Fibroblast of lung (primary cell): ENCODE data around the gene SDCBP2. TPM values are rescaled to one million over a fixed set of nuclear protein-coding genes. Genes with fewer than 3 reads are reported as not detected.

Experiments
- DNase-seq, 2 donors: peaks; one replicate each; pipeline versions ENCODE4 v3.0.0 to v3.0.0-alpha.2; 2010; ENCODE audit warnings: low read depth in 2 of 2
- H2AFZ ChIP-seq: 2 replicates; pipeline ENCODE4 v1.5.1; 2012; ENCODE audit warnings: low read length, control low read depth, inconsistent platforms
- H3K27ac ChIP-seq: 2 replicates; pipeline ENCODE4 v1.5.1; 2011; ENCODE audit warnings: low read length, control low read depth; ENCODE audit not compliant: insufficient read depth
- H3K27me3 ChIP-seq: 2 replicates; pipeline ENCODE4 v1.5.1; 2011; ENCODE audit warnings: mild to moderate bottlenecking, low read length; ENCODE audit not compliant: control insufficient read depth, insufficient read depth
- H3K36me3 ChIP-seq: 2 replicates; pipeline ENCODE4 v1.5.1; 2011; ENCODE audit warnings: low read length; ENCODE audit not compliant: control insufficient read depth, insufficient read depth
- H3K4me1 ChIP-seq: 2 replicates; pipeline ENCODE4 v1.5.1; 2011; ENCODE audit warnings: low read length; ENCODE audit not compliant: control insufficient read depth, insufficient read depth; ENCODE audit errors: extremely low read depth
- H3K4me2 ChIP-seq: 2 replicates; pipeline ENCODE4 v1.5.1; 2011; ENCODE audit warnings: low read length, control low read depth; ENCODE audit not compliant: insufficient read depth; ENCODE audit errors: extremely low read depth
- H3K4me3 ChIP-seq, 4 experiments: fragments of 200-600 bp in 1 of 4; sonication (generic) in 1 of 4; replicated peaks in 1 of 4; 2 replicates each; pipeline ENCODE4 v1.5.1; 2011 to 2016; ENCODE audit warnings: low read length in 4 of 4, low read depth in 3 of 4, mild to moderate bottlenecking in 3 of 4, control low read depth in 2 of 4, inconsistent platforms in 1 of 4, mixed read lengths in 1 of 4; ENCODE audit not compliant: insufficient read depth in 1 of 4; ENCODE audit errors: control extremely low read depth in 1 of 4
- H3K79me2 ChIP-seq: 2 replicates; pipeline ENCODE4 v1.5.1; 2012; ENCODE audit warnings: mild to moderate bottlenecking, low read length, inconsistent platforms; ENCODE audit not compliant: control insufficient read depth, insufficient read depth
- H3K9ac ChIP-seq: 2 replicates; pipeline ENCODE4 v1.5.1; 2011; ENCODE audit warnings: mild to moderate bottlenecking, low read length, control low read depth; ENCODE audit not compliant: insufficient read depth
- H3K9me3 ChIP-seq: 2 replicates; pipeline ENCODE4 v1.5.1; 2012; ENCODE audit warnings: low read depth, low read length; ENCODE audit not compliant: control insufficient read depth, insufficient read depth
- H4K20me1 ChIP-seq: 2 replicates; pipeline ENCODE4 v1.5.1; 2011; ENCODE audit warnings: low read length; ENCODE audit not compliant: control insufficient read depth, insufficient read depth; ENCODE audit errors: extremely low read depth
- CTCF ChIP-seq, 2 donors: IDR thresholded peaks in 1 of 2; conservative IDR thresholded peaks in 1 of 2; 1 replicate in 1 of 2; 2 replicates in 1 of 2; pipeline ENCODE4 v1.5.1; 2011 to 2012; ENCODE audit warnings: low read length in 2 of 2, control low read depth in 1 of 2, inconsistent platforms in 1 of 2, low read depth in 1 of 2, mild to moderate bottlenecking in 1 of 2
- EZH2 ChIP-seq: IDR thresholded peaks from 2 replicates; pipeline ENCODE4 v1.5.1; 2012; ENCODE audit warnings: low read length, control low read depth, mild to moderate bottlenecking; ENCODE audit errors: missing control alignments
- polyA plus RNA-seq, 2 donors: library from polyadenylated mRNA; depleted of rRNA in 1 of 2; stranded (reverse) in 1 of 2; unstranded in 1 of 2; fragments of >200 nt; gene quantifications; 2 replicates each; pipeline ENCODE4 v1.2.1, GENCODE V29; 2011 to 2012; ENCODE audit warnings: missing spikeins in 1 of 2
- total RNA-seq: library from RNA; depleted of rRNA; stranded (reverse); fragments of >200 nt; gene quantifications from 2 replicates; pipeline ENCODE4 v1.2.1, GENCODE V29; 2014

Gene SDCBP2
- total and polyA plus RNA-seq, 2 donors (not counting 1 experiment from before 2014, with no cell fraction given): 0.78 to 2.1 TPM

- H3K9ac ChIP-seq: no peak overlapping the region
- H3K9me3 ChIP-seq: no peaks in the 10 kb centered on the region
- peaks cover 14% of the 10 kb centered on the region for H3K4me1 ChIP-seq
- no peak overlapping the region for H2AFZ ChIP-seq
- H3K27ac ChIP-seq: no peak overlapping the region
- DNase-seq: no peak
- H3K4me3 ChIP-seq: no peak overlapping the region
- H3K79me2 ChIP-seq: peaks cover 33% of the 10 kb centered on the region
- TF ChIP-seq CTCF (conservative IDR thresholded peaks at IDR 0.05 in 1 of 2, IDR thresholded peaks at IDR 0.05 in 1 of 2; ENCODE audit: low read depth in 1 of 2, low read length in 2 of 2) (no peak), EZH2 (no peak)
- H3K36me3 ChIP-seq: peaks cover 2% of the 10 kb centered on the region
- no peaks in the 10 kb centered on the region for H3K27me3 ChIP-seq
- H3K4me2 ChIP-seq: no peak overlapping the region
- no peaks in the 10 kb centered on the region for H4K20me1 ChIP-seq
These were observed 1.3 kb upstream of the SDCBP2 start for GRCh38 chr20:1330075-1330830.

- peaks cover 27% of the 10 kb centered on the region for H3K4me1 ChIP-seq
- no peak for TF ChIP-seq EZH2
- no peak for TF ChIP-seq CTCF (conservative IDR thresholded peaks at IDR 0.05 in 1 of 2, IDR thresholded peaks at IDR 0.05 in 1 of 2; ENCODE audit: low read depth in 1 of 2, low read length in 2 of 2)
- H3K27ac ChIP-seq: peak overlapping the region; percentile 99
- DNase-seq: no peak
- peaks cover under 1% of the 10 kb centered on the region for H3K36me3 ChIP-seq
- no peaks in the 10 kb centered on the region for H3K9me3 ChIP-seq
- H4K20me1 ChIP-seq: no peaks in the 10 kb centered on the region
- H3K4me2 ChIP-seq: peak overlapping the region; percentile 17
- peaks cover 33% of the 10 kb centered on the region for H3K79me2 ChIP-seq
- peak overlapping the region; percentile 27 for H3K9ac ChIP-seq
- no peak overlapping the region for H2AFZ ChIP-seq
- H3K4me3 ChIP-seq: no peak overlapping the region
- no peaks in the 10 kb centered on the region for H3K27me3 ChIP-seq
These were observed 886 bp downstream of the SDCBP2 start for GRCh38 chr20:1327827-1328679.

- Histone ChIP-seq H4K20me1 (no peaks in the 10 kb centered on the region), H3K4me1 (peaks cover 34% of the 10 kb centered on the region), H3K79me2 (peaks cover 33% of the 10 kb centered on the region), H3K4me3 (peak overlapping the region in 1 of 4 experiments; percentile 89), H3K4me2 (peak overlapping the region; percentile 28), H3K36me3 (no peaks in the 10 kb centered on the region), H2AFZ (no peak overlapping the region), H3K9ac (peak overlapping the region; percentile 5), H3K27me3 (no peaks in the 10 kb centered on the region), H3K27ac (peak overlapping the region; percentile 99), H3K9me3 (no peaks in the 10 kb centered on the region)
- DNase-seq: peak; percentile 47 to 71
- TF ChIP-seq CTCF (conservative IDR thresholded peaks at IDR 0.05 in 1 of 2, IDR thresholded peaks at IDR 0.05 in 1 of 2; ENCODE audit: low read depth in 1 of 2, low read length in 2 of 2) (no peak), EZH2 (no peak)
These were observed 1.7 kb downstream of the SDCBP2 start for GRCh38 chr20:1327241-1327653.
